ENCODE data around the gene LRRC1.

GRCh38 chr6:53750052-53750650, 44.7 kb upstream of the LRRC1 start:
- TF ChIP-seq CTCF (IDR thresholded peaks at IDR 0.05) (no peak), POLR2A (IDR thresholded peaks at IDR 0.05) (no peak)
